H1 (cell line): ENCODE measurements around the gene ITGB5.

Experiments
- CEBPB ChIP-seq: IDR thresholded peaks from 2 replicates; pipeline ENCODE4 v1.6.1; 2012; ENCODE audit warnings: low read depth, low read length
- EP300 ChIP-seq, 2 experiments: IDR thresholded peaks; 1 replicate in 1 of 2; 2 replicates in 1 of 2; pipeline ENCODE4 v1.6.1; 2011 to 2012; ENCODE audit warnings: low read depth in 2 of 2, low read length in 2 of 2, mild to moderate bottlenecking in 2 of 2, borderline replicate concordance in 1 of 2, inconsistent platforms in 1 of 2, moderate library complexity in 1 of 2
- JUND ChIP-seq: IDR thresholded peaks from 2 replicates; pipeline ENCODE4 v1.6.1; 2011; ENCODE audit warnings: mild to moderate bottlenecking, improper control_type of control experiment, low read length
- POLR2A ChIP-seq, 2 experiments: IDR thresholded peaks; 1 replicate in 1 of 2; 2 replicates in 1 of 2; pipeline ENCODE4 v1.6.1; 2011; ENCODE audit warnings: low read depth in 2 of 2, low read length in 2 of 2, mild to moderate bottlenecking in 2 of 2; ENCODE audit errors: control extremely low read depth in 1 of 2
- RAD21 ChIP-seq, 2 experiments: IDR thresholded peaks in 1 of 2; conservative IDR thresholded peaks in 1 of 2; 2 replicates each; pipeline ENCODE4 v1.6.1; 2011; ENCODE audit warnings: low read depth in 2 of 2, low read length in 2 of 2, improper control_type of control experiment in 1 of 2, inconsistent platforms in 1 of 2, mild to moderate bottlenecking in 1 of 2, moderate library complexity in 1 of 2
- TEAD4 ChIP-seq: IDR thresholded peaks from 2 replicates; pipeline ENCODE4 v1.6.1; 2012; ENCODE audit warnings: low read depth, low read length, inconsistent platforms, mixed read lengths
- YY1 ChIP-seq: IDR thresholded peaks from 2 replicates; pipeline ENCODE4 v1.6.1; 2011; ENCODE audit warnings: low read depth, mild to moderate bottlenecking, low read length
- TF ChIP-seq, protein P1 (sequence below), 3 experiments: IDR thresholded peaks; 1 replicate in 2 of 3; 2 replicates in 1 of 3; pipeline versions ENCODE4 v1.5.1 to v1.6.1; 2011; ENCODE audit warnings: low read length in 3 of 3, mild to moderate bottlenecking in 3 of 3, inconsistent platforms in 2 of 3, low read depth in 1 of 3, moderate library complexity in 1 of 3; ENCODE audit not compliant: insufficient read depth in 1 of 3; ENCODE audit errors: control extremely low read depth in 1 of 3

DNA sequence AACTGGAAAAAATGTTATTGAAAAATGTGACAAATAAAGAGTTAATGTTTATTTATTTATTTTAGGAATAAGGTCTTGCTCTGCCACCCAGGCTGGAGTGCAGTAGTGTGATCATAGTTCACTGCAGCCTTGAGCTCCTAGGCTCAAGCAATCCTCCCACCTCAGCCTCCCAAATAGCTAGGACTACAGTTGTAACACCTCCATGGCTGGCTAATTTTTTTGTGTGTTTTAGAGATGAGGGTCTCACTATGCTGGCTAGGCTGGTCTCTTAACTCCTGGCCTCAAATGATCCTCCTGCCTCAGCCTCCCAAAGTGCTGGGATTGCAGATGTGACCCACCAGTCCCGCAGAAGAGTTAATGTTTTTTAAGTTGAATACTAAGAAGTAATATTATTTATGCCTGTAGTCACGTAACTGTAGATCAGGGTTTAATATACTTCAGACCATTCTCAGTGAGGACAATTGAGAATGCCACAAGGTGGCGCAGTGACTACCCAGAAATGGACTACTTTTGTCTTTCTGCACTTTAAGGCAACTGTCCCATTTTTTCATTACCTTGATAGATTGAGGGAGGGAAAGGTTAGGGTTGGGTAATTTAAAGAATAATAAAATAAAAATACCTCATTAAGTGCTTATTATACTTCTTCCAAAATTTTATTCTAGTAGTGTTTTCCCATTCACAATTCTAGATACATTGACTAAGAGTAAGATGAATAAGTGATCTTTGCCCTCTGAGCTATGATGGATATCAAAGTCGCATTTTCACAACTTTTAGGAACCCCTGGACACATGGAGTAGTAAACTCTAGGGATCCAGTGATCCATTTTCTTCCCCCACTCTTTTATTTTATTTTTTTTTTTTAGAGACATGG is 41.4 kb upstream of the ITGB5 start:
- TF ChIP-seq, protein P1, sequence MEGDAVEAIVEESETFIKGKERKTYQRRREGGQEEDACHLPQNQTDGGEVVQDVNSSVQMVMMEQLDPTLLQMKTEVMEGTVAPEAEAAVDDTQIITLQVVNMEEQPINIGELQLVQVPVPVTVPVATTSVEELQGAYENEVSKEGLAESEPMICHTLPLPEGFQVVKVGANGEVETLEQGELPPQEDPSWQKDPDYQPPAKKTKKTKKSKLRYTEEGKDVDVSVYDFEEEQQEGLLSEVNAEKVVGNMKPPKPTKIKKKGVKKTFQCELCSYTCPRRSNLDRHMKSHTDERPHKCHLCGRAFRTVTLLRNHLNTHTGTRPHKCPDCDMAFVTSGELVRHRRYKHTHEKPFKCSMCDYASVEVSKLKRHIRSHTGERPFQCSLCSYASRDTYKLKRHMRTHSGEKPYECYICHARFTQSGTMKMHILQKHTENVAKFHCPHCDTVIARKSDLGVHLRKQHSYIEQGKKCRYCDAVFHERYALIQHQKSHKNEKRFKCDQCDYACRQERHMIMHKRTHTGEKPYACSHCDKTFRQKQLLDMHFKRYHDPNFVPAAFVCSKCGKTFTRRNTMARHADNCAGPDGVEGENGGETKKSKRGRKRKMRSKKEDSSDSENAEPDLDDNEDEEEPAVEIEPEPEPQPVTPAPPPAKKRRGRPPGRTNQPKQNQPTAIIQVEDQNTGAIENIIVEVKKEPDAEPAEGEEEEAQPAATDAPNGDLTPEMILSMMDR (IDR thresholded peaks at IDR 0.05; ENCODE audit: control extremely low read depth in 1 of 3, insufficient read depth in 1 of 3, low read depth in 1 of 3, low read length in 3 of 3), result peak in 2 of 3 experiments; percentile 71 to 81; a peak in 3 of 4 replicates
- TF ChIP-seq CEBPB (no peak), EP300 (IDR thresholded peaks at IDR 0.05; ENCODE audit: borderline replicate concordance in 1 of 2, low read depth in 2 of 2, low read length in 2 of 2) (no peak), TEAD4 (no peak), RAD21 (IDR thresholded peaks at IDR 0.05 in 1 of 2, conservative IDR thresholded peaks at IDR 0.05 in 1 of 2; ENCODE audit: low read depth in 2 of 2, low read length in 2 of 2) (peak; percentile 72 to 78), YY1 (no peak), JUND (no peak), POLR2A (IDR thresholded peaks at IDR 0.05; ENCODE audit: control extremely low read depth in 1 of 2, low read depth in 2 of 2, low read length in 2 of 2) (no peak)
